SK-N-SH (cell line): ENCODE data around the gene RTF2. TPM values are rescaled to one million over a fixed set of nuclear protein-coding genes. Genes with fewer than 3 reads are reported as not detected.

Experiments used
- CTCF ChIA-PET: fragments of 300-600, 350-600 bp; formaldehyde crosslinking; extraction: SDS; loops from one replicate; lab custom pipeline; 2021; lab: Yijun Ruan, JAX
- POLR2A ChIA-PET: fragments of 350-600 bp; sonication (Branson Sonifier 250); formaldehyde crosslinking; extraction: SDS; loops from one replicate; lab custom pipeline; 2020; ENCODE audit warnings: antibody characterized with exemption, inconsistent platforms; lab: Yijun Ruan, JAX
- DNase-seq: peaks from one replicate; pipeline ENCODE4 v3.0.0; 2012
- H2AFZ ChIP-seq: fragments of 200-600 bp; sonication (generic); 2 replicates; pipeline ENCODE4 v1.8.1; 2016; ENCODE audit warnings: antibody characterized with exemption, mild to moderate bottlenecking, low read depth
- H3F3A ChIP-seq: fragments of 200-600 bp; sonication (generic); replicated peaks from 2 replicates; pipeline ENCODE3; 2016; ENCODE audit warnings: antibody characterized with exemption, mild to moderate bottlenecking; ENCODE audit not compliant: insufficient read depth
- H3K27ac ChIP-seq, 2 experiments: fragments of 200-500 bp in 1 of 2; fragments of 200-600 bp in 1 of 2; sonication (Bioruptor generic) in 1 of 2; sonication (generic), shearing (Covaris generic) in 1 of 2; 2 replicates each; pipeline versions ENCODE4 v1.5.1 to v1.6.1; 2014 to 2016; ENCODE audit warnings: low read depth in 2 of 2, inconsistent platforms in 1 of 2, low read length in 1 of 2, mild to moderate bottlenecking in 1 of 2, mixed read lengths in 1 of 2
- H3K27me3 ChIP-seq: fragments of 200-600 bp; sonication (generic), shearing (Covaris generic); 2 replicates; pipeline ENCODE4 v1.6.1; 2016; ENCODE audit warnings: mixed run types; ENCODE audit not compliant: insufficient read depth
- H3K36me3 ChIP-seq, 2 experiments: fragments of 200-500 bp in 1 of 2; fragments of 200-600 bp in 1 of 2; sonication (Bioruptor generic) in 1 of 2; sonication (generic) in 1 of 2; replicated peaks in 1 of 2; 2 replicates each; pipeline versions ENCODE3 to v1.5.1; 2014 to 2016; ENCODE audit warnings: low read length in 1 of 2, mild to moderate bottlenecking in 1 of 2; ENCODE audit not compliant: insufficient read depth in 2 of 2, control insufficient read depth in 1 of 2
- H3K4me1 ChIP-seq, 2 experiments: fragments of 200-500 bp in 1 of 2; fragments of 200-600 bp in 1 of 2; sonication (Bioruptor generic) in 1 of 2; sonication (generic), shearing (Covaris generic) in 1 of 2; 2 replicates each; pipeline versions ENCODE4 v1.5.1 to v1.6.1; 2014 to 2016; ENCODE audit warnings: low read depth in 1 of 2, low read length in 1 of 2, mixed run types in 1 of 2; ENCODE audit not compliant: insufficient read depth in 2 of 2, control insufficient read depth in 1 of 2
- H3K4me2 ChIP-seq: fragments of 200-600 bp; sonication (generic), shearing (Covaris generic); 2 replicates; pipeline ENCODE4 v1.6.1; 2017; ENCODE audit warnings: mixed run types
- H3K4me3 ChIP-seq, 2 experiments: fragments of 200-500 bp in 1 of 2; fragments of 200-600 bp in 1 of 2; sonication (Bioruptor generic) in 1 of 2; sonication (generic), shearing (Covaris generic) in 1 of 2; 2 replicates each; pipeline versions ENCODE4 v1.5.1 to v1.8.1; 2014 to 2016; ENCODE audit warnings: low read depth in 2 of 2, inconsistent platforms in 1 of 2, low read length in 1 of 2, mild to moderate bottlenecking in 1 of 2, mixed read lengths in 1 of 2, moderate library complexity in 1 of 2
- H3K79me2 ChIP-seq: fragments of 200-600 bp; sonication (generic); 2 replicates; pipeline ENCODE4 v1.8.1; 2017; ENCODE audit warnings: mild to moderate bottlenecking; ENCODE audit not compliant: insufficient read depth
- H3K9ac ChIP-seq: fragments of 200-600 bp; sonication (generic); 2 replicates; pipeline ENCODE4 v1.6.1; 2017; ENCODE audit warnings: mixed run types
- H3K9me2 ChIP-seq: fragments of 200-600 bp; sonication (generic); 2 replicates; pipeline ENCODE4 v1.6.1; 2017; ENCODE audit warnings: mixed run types
- H3K9me3 ChIP-seq: fragments of 200-600 bp; sonication (generic); 2 replicates; pipeline ENCODE4 v1.6.1; 2017; ENCODE audit warnings: mixed run types, mild to moderate bottlenecking, moderate library complexity
- H4K20me1 ChIP-seq: fragments of 200-600 bp; sonication (generic); 2 replicates; pipeline ENCODE4 v1.6.1; 2017; ENCODE audit warnings: mild to moderate bottlenecking, mixed run types; ENCODE audit not compliant: insufficient read depth
- CTCF ChIP-seq: fragments of 200-600 bp; sonication (generic); IDR thresholded peaks from 2 replicates; pipeline ENCODE4 v1.6.1; 2017; ENCODE audit warnings: antibody characterized with exemption, mild to moderate bottlenecking, moderate library complexity
- EP300 ChIP-seq, 2 experiments: IDR thresholded peaks; 2 replicates each; pipeline versions ENCODE4 v1.4.0 to v1.6.1; 2012; ENCODE audit warnings: borderline replicate concordance in 1 of 2, low read depth in 1 of 2, low read length in 1 of 2
- EZH2phosphoT487 ChIP-seq: fragments of 200-600 bp; sonication (generic); IDR thresholded peaks from 2 replicates; pipeline ENCODE4 v1.6.1; 2017; ENCODE audit warnings: low read depth, mixed run types, mild to moderate bottlenecking, antibody characterized with exemption, moderate library complexity, borderline replicate concordance
- FOXJ3 ChIP-seq: sonication (generic); formaldehyde crosslinking; IDR thresholded peaks from 2 replicates; pipeline ENCODE4 v1.5.1; 2020; ENCODE audit warnings: mild to moderate bottlenecking, missing genetic modification reagents
- FOXM1 ChIP-seq: IDR thresholded peaks from 2 replicates; pipeline ENCODE4 v1.4.0; 2012; ENCODE audit warnings: low read depth, mild to moderate bottlenecking
- IRF3 ChIP-seq: fragments of 150-350 bp; IDR thresholded peaks from 2 replicates; pipeline ENCODE4 v1.6.1; 2016; ENCODE audit warnings: mild to moderate bottlenecking, low read depth, low read length
- JUND ChIP-seq: IDR thresholded peaks from 2 replicates; pipeline ENCODE4 v1.4.0; 2012
- MXI1 ChIP-seq: IDR thresholded peaks from 2 replicates; pipeline ENCODE4 v1.6.1; 2012; ENCODE audit warnings: mild to moderate bottlenecking, low read depth, low read length, improper control_type of control experiment
- RCOR1 ChIP-seq: fragments of 150-350 bp; IDR thresholded peaks from 2 replicates; pipeline ENCODE4 v1.6.1; 2017; ENCODE audit warnings: antibody characterized with exemption, low read length
- RFX5 ChIP-seq: IDR thresholded peaks from 2 replicates; pipeline ENCODE4 v1.6.1; 2012; ENCODE audit warnings: mild to moderate bottlenecking, improper control_type of control experiment, low read length
- SIN3A ChIP-seq: IDR thresholded peaks from 2 replicates; pipeline ENCODE4 v1.6.1; 2012; ENCODE audit warnings: low read depth, mild to moderate bottlenecking, low read length, moderate library complexity, borderline replicate concordance
- SMC3 ChIP-seq: IDR thresholded peaks from 2 replicates; pipeline ENCODE4 v1.6.1; 2012; ENCODE audit warnings: low read depth, low read length, improper control_type of control experiment
- TAF1 ChIP-seq: IDR thresholded peaks from 2 replicates; pipeline ENCODE4 v1.6.1; 2012; ENCODE audit warnings: low read depth, mild to moderate bottlenecking, low read length, moderate library complexity, borderline replicate concordance
- TEAD4 ChIP-seq: IDR thresholded peaks from 2 replicates; pipeline ENCODE4 v1.4.0; 2012; ENCODE audit warnings: mild to moderate bottlenecking, borderline replicate concordance; ENCODE audit not compliant: insufficient read depth
- WGBS: methylation state at CpG from one replicate; pipeline ENCODE4 v1.1.6; 2017; ENCODE audit warnings: low lambda C conversion rate; 5-methylcytosine and 5-hydroxymethylcytosine counted together
- polyA plus RNA-seq, 3 experiments: library from polyadenylated mRNA; depleted of rRNA; stranded (reverse); fragments of >200 nt; gene quantifications; 2 replicates each; pipeline ENCODE4 v1.2.3, GENCODE V29; 2012
- TF ChIP-seq, protein P1 (sequence below): fragments of 150-350 bp; IDR thresholded peaks from 2 replicates; pipeline ENCODE4 v1.6.1; 2017; ENCODE audit warnings: antibody characterized with exemption, low read length, low read depth, borderline replicate concordance
- TF ChIP-seq, protein P2 (sequence below): IDR thresholded peaks from 2 replicates; pipeline ENCODE4 v1.6.1; 2012; ENCODE audit warnings: mild to moderate bottlenecking, low read depth, low read length, moderate library complexity

Gene RTF2
- polyA plus RNA-seq, 1 of the 3 experiments (the other 2 are of a cell fraction) = 78.2 TPM

GRCh38 chr20:56431471-56431870 is 37.0 kb upstream of the RTF2 start:
- H2AFZ ChIP-seq = no peak overlapping the region
- H3K36me3 ChIP-seq = no peaks in the 10 kb centered on the region
- no peaks in the 10 kb centered on the region for H3K27me3 ChIP-seq
- no peaks in the 10 kb centered on the region; a peak in 1 of 4 replicates for H3K4me1 ChIP-seq
- TF ChIP-seq EP300 (IDR thresholded peaks at IDR 0.05; ENCODE audit: borderline replicate concordance in 1 of 2, low read depth in 1 of 2, low read length in 1 of 2) (no peak), IRF3 (no peak), TAF1 (no peak), JUND (no peak), MXI1 (no peak), SMC3 (no peak), RFX5 (no peak), FOXM1 (no peak), CTCF (no peak), TEAD4 (no peak), RCOR1 (no peak), SIN3A (no peak), EZH2phosphoT487 (no peak), FOXJ3 (CRISPR knock-in tag) (no peak)
- TF ChIP-seq, protein P1, sequence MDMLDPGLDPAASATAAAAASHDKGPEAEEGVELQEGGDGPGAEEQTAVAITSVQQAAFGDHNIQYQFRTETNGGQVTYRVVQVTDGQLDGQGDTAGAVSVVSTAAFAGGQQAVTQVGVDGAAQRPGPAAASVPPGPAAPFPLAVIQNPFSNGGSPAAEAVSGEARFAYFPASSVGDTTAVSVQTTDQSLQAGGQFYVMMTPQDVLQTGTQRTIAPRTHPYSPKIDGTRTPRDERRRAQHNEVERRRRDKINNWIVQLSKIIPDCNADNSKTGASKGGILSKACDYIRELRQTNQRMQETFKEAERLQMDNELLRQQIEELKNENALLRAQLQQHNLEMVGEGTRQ = no peak
- TF ChIP-seq, protein P2, sequence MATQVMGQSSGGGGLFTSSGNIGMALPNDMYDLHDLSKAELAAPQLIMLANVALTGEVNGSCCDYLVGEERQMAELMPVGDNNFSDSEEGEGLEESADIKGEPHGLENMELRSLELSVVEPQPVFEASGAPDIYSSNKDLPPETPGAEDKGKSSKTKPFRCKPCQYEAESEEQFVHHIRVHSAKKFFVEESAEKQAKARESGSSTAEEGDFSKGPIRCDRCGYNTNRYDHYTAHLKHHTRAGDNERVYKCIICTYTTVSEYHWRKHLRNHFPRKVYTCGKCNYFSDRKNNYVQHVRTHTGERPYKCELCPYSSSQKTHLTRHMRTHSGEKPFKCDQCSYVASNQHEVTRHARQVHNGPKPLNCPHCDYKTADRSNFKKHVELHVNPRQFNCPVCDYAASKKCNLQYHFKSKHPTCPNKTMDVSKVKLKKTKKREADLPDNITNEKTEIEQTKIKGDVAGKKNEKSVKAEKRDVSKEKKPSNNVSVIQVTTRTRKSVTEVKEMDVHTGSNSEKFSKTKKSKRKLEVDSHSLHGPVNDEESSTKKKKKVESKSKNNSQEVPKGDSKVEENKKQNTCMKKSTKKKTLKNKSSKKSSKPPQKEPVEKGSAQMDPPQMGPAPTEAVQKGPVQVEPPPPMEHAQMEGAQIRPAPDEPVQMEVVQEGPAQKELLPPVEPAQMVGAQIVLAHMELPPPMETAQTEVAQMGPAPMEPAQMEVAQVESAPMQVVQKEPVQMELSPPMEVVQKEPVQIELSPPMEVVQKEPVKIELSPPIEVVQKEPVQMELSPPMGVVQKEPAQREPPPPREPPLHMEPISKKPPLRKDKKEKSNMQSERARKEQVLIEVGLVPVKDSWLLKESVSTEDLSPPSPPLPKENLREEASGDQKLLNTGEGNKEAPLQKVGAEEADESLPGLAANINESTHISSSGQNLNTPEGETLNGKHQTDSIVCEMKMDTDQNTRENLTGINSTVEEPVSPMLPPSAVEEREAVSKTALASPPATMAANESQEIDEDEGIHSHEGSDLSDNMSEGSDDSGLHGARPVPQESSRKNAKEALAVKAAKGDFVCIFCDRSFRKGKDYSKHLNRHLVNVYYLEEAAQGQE = no peak
- no peak overlapping the region for H3K9ac ChIP-seq
- H3K9me2 ChIP-seq = no peaks in the 10 kb centered on the region
- no peaks in the 10 kb centered on the region for H4K20me1 ChIP-seq
- H3F3A ChIP-seq = no peaks in the 10 kb centered on the region
- no peaks in the 10 kb centered on the region for H3K9me3 ChIP-seq
- no peak overlapping the region for H3K27ac ChIP-seq
- 46% methylated on average over 3 of the region's 3 CpGs for WGBS
- POLR2A ChIA-PET = no interaction called here
- no peaks in the 10 kb centered on the region for H3K79me2 ChIP-seq
- no peak overlapping the region for H3K4me2 ChIP-seq
- DNase-seq = no peak
- CTCF ChIA-PET = no interaction called here
- H3K4me3 ChIP-seq = no peak overlapping the region
